SK-N-SH (cell line): ENCODE measurements around the gene GPR183. TPM values are rescaled to one million over a fixed set of nuclear protein-coding genes. Genes with fewer than 3 reads are reported as not detected.

Source experiments
- CTCF ChIA-PET: fragments of 300-600, 350-600 bp; formaldehyde crosslinking; extraction: SDS; loops from one replicate; lab custom pipeline; 2021; lab: Yijun Ruan, JAX
- POLR2A ChIA-PET: fragments of 350-600 bp; sonication (Branson Sonifier 250); formaldehyde crosslinking; extraction: SDS; loops from one replicate; lab custom pipeline; 2020; ENCODE audit warnings: antibody characterized with exemption, inconsistent platforms; lab: Yijun Ruan, JAX
- DNase-seq: peaks from one replicate; pipeline ENCODE4 v3.0.0; 2012
- H2AFZ ChIP-seq: fragments of 200-600 bp; sonication (generic); 2 replicates; pipeline ENCODE4 v1.8.1; 2016; ENCODE audit warnings: antibody characterized with exemption, mild to moderate bottlenecking, low read depth
- H3F3A ChIP-seq: fragments of 200-600 bp; sonication (generic); replicated peaks from 2 replicates; pipeline ENCODE3; 2016; ENCODE audit warnings: antibody characterized with exemption, mild to moderate bottlenecking; ENCODE audit not compliant: insufficient read depth
- H3K27ac ChIP-seq, 2 experiments: fragments of 200-500 bp in 1 of 2; fragments of 200-600 bp in 1 of 2; sonication (Bioruptor generic) in 1 of 2; sonication (generic), shearing (Covaris generic) in 1 of 2; 2 replicates each; pipeline versions ENCODE4 v1.5.1 to v1.6.1; 2014 to 2016; ENCODE audit warnings: low read depth in 2 of 2, inconsistent platforms in 1 of 2, low read length in 1 of 2, mild to moderate bottlenecking in 1 of 2, mixed read lengths in 1 of 2
- H3K27me3 ChIP-seq: fragments of 200-600 bp; sonication (generic), shearing (Covaris generic); 2 replicates; pipeline ENCODE4 v1.6.1; 2016; ENCODE audit warnings: mixed run types; ENCODE audit not compliant: insufficient read depth
- H3K36me3 ChIP-seq, 2 experiments: fragments of 200-500 bp in 1 of 2; fragments of 200-600 bp in 1 of 2; sonication (Bioruptor generic) in 1 of 2; sonication (generic) in 1 of 2; replicated peaks in 1 of 2; 2 replicates each; pipeline versions ENCODE3 to v1.5.1; 2014 to 2016; ENCODE audit warnings: low read length in 1 of 2, mild to moderate bottlenecking in 1 of 2; ENCODE audit not compliant: insufficient read depth in 2 of 2, control insufficient read depth in 1 of 2
- H3K4me1 ChIP-seq, 2 experiments: fragments of 200-500 bp in 1 of 2; fragments of 200-600 bp in 1 of 2; sonication (Bioruptor generic) in 1 of 2; sonication (generic), shearing (Covaris generic) in 1 of 2; 2 replicates each; pipeline versions ENCODE4 v1.5.1 to v1.6.1; 2014 to 2016; ENCODE audit warnings: low read depth in 1 of 2, low read length in 1 of 2, mixed run types in 1 of 2; ENCODE audit not compliant: insufficient read depth in 2 of 2, control insufficient read depth in 1 of 2
- H3K4me2 ChIP-seq: fragments of 200-600 bp; sonication (generic), shearing (Covaris generic); 2 replicates; pipeline ENCODE4 v1.6.1; 2017; ENCODE audit warnings: mixed run types
- H3K4me3 ChIP-seq, 2 experiments: fragments of 200-500 bp in 1 of 2; fragments of 200-600 bp in 1 of 2; sonication (Bioruptor generic) in 1 of 2; sonication (generic), shearing (Covaris generic) in 1 of 2; 2 replicates each; pipeline versions ENCODE4 v1.5.1 to v1.8.1; 2014 to 2016; ENCODE audit warnings: low read depth in 2 of 2, inconsistent platforms in 1 of 2, low read length in 1 of 2, mild to moderate bottlenecking in 1 of 2, mixed read lengths in 1 of 2, moderate library complexity in 1 of 2
- H3K79me2 ChIP-seq: fragments of 200-600 bp; sonication (generic); 2 replicates; pipeline ENCODE4 v1.8.1; 2017; ENCODE audit warnings: mild to moderate bottlenecking; ENCODE audit not compliant: insufficient read depth
- H3K9ac ChIP-seq: fragments of 200-600 bp; sonication (generic); 2 replicates; pipeline ENCODE4 v1.6.1; 2017; ENCODE audit warnings: mixed run types
- H3K9me2 ChIP-seq: fragments of 200-600 bp; sonication (generic); 2 replicates; pipeline ENCODE4 v1.6.1; 2017; ENCODE audit warnings: mixed run types
- H3K9me3 ChIP-seq: fragments of 200-600 bp; sonication (generic); 2 replicates; pipeline ENCODE4 v1.6.1; 2017; ENCODE audit warnings: mixed run types, mild to moderate bottlenecking, moderate library complexity
- H4K20me1 ChIP-seq: fragments of 200-600 bp; sonication (generic); 2 replicates; pipeline ENCODE4 v1.6.1; 2017; ENCODE audit warnings: mild to moderate bottlenecking, mixed run types; ENCODE audit not compliant: insufficient read depth
- CHD2 ChIP-seq: fragments of 150-350 bp; IDR thresholded peaks from 2 replicates; pipeline ENCODE4 v1.6.1; 2018; ENCODE audit warnings: low read length; ENCODE audit not compliant: partially characterized antibody
- ELF1 ChIP-seq: IDR thresholded peaks from 2 replicates; pipeline ENCODE4 v1.4.0; 2012
- EP300 ChIP-seq, 2 experiments: IDR thresholded peaks; 2 replicates each; pipeline versions ENCODE4 v1.4.0 to v1.6.1; 2012; ENCODE audit warnings: borderline replicate concordance in 1 of 2, low read depth in 1 of 2, low read length in 1 of 2
- FOSL2 ChIP-seq: IDR thresholded peaks from 2 replicates; pipeline ENCODE4 v1.4.0; 2012; ENCODE audit warnings: low read depth, mild to moderate bottlenecking, moderate library complexity, borderline replicate concordance
- FOXJ3 ChIP-seq: sonication (generic); formaldehyde crosslinking; IDR thresholded peaks from 2 replicates; pipeline ENCODE4 v1.5.1; 2020; ENCODE audit warnings: mild to moderate bottlenecking, missing genetic modification reagents
- GABPA ChIP-seq: IDR thresholded peaks from 2 replicates; pipeline ENCODE4 v1.4.0; 2012; ENCODE audit warnings: low read depth, mild to moderate bottlenecking
- MEF2A ChIP-seq: IDR thresholded peaks from 2 replicates; pipeline ENCODE4 v1.4.0; 2012; ENCODE audit warnings: low read depth, borderline replicate concordance
- POLR2AphosphoS5 ChIP-seq: IDR thresholded peaks from 2 replicates; pipeline ENCODE4 v1.6.1; 2012; ENCODE audit warnings: low read depth, low read length
- RAD21 ChIP-seq: IDR thresholded peaks from 2 replicates; pipeline ENCODE4 v1.6.1; 2012; ENCODE audit warnings: mild to moderate bottlenecking, low read length
- RXRA ChIP-seq: IDR thresholded peaks from 2 replicates; pipeline ENCODE4 v1.4.0; 2012; ENCODE audit warnings: low read depth, mild to moderate bottlenecking, borderline replicate concordance
- TAF1 ChIP-seq: IDR thresholded peaks from 2 replicates; pipeline ENCODE4 v1.6.1; 2012; ENCODE audit warnings: low read depth, mild to moderate bottlenecking, low read length, moderate library complexity, borderline replicate concordance
- WGBS: methylation state at CpG from one replicate; pipeline ENCODE4 v1.1.6; 2017; ENCODE audit warnings: low lambda C conversion rate; 5-methylcytosine and 5-hydroxymethylcytosine counted together
- polyA plus RNA-seq, 3 experiments: library from polyadenylated mRNA; depleted of rRNA; stranded (reverse); fragments of >200 nt; gene quantifications; 2 replicates each; pipeline ENCODE4 v1.2.3, GENCODE V29; 2012
- TF ChIP-seq, protein P1 (sequence below): IDR thresholded peaks from 2 replicates; pipeline ENCODE4 v1.4.0; 2012; ENCODE audit warnings: low read depth, borderline replicate concordance
- TF ChIP-seq, protein P2 (sequence below): IDR thresholded peaks from 2 replicates; pipeline ENCODE4 v1.4.0; 2012; ENCODE audit warnings: low read depth, borderline replicate concordance
- TF ChIP-seq, protein P3 (sequence below): IDR thresholded peaks from 2 replicates; pipeline ENCODE4; 2012
- TF ChIP-seq, protein P4 (sequence below): fragments of 200-600 bp; sonication (generic); IDR thresholded peaks from 2 replicates; pipeline ENCODE4 v1.6.1; 2017; ENCODE audit warnings: antibody characterized with exemption, mild to moderate bottlenecking, moderate library complexity
- TF ChIP-seq, protein P5 (sequence below): IDR thresholded peaks from 2 replicates; pipeline ENCODE4 v1.6.1; 2012; ENCODE audit warnings: mild to moderate bottlenecking, low read depth, low read length, moderate library complexity

The GPR183 gene
- polyA plus RNA-seq, 1 of the 3 experiments (the other 2 are of a cell fraction) = 0.07 TPM

DNA sequence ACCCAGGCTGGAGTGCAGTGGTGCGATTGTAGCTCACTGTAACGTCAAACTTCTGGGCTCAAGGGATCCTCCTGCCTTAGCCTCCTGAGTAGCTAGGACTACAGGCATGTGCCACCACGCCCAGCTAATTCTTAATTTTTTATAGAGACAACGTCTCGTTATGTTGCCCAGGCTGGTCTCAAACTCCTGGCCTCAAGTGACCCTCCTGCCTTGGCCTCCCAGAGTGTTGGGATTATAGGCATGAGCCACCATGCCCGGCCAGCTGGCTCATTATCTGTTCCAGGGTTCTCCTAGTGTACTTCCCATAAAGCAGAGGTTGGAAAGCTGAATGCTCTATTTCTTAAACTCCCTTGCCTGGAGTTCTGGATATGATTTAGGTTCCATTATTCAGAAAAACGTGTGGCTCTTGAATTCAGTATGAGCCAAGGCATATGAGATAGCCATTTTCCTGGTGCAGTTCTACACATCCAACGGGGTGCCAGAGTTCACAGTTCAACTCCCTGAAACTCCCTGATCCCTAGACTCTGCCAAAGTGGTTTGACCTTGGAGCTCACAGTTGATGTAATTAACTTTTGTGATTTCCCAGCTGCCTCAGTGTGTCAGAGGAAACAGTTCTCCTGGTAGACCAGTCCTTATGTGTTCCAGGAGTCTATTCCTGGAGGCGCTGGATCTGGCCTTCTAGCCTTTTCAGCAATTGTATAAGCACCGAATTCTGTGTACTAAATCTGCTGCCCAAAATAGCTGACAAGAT, 21.6 kb downstream of the GPR183 start:
- no peak for DNase-seq
- CTCF ChIA-PET = interaction anchor here (1.0 to 2.8 kb wide), 2 partner anchors 16 to 85 kb away, joined by 3 to 16 read pairs; partner anchors contain the start of gene UBAC2

More for the DNA sequence above, 21.6 kb downstream of the GPR183 start:
- no peak overlapping the region; a peak in 1 of 4 replicates for H3K27ac ChIP-seq
- peaks cover 5% of the 10 kb centered on the region; the same call in 1 of the 2 replicates for H4K20me1 ChIP-seq
- POLR2A ChIA-PET = no interaction called here
- no peaks in the 10 kb centered on the region for H3K9me3 ChIP-seq
- no peak for TF ChIP-seq RXRA
- TF ChIP-seq FOSL2 = no peak
- TF ChIP-seq POLR2AphosphoS5 = no peak
- TF ChIP-seq FOXJ3 (CRISPR knock-in tag) = no peak
- TF ChIP-seq CHD2 = no peak
- TF ChIP-seq, protein P1, sequence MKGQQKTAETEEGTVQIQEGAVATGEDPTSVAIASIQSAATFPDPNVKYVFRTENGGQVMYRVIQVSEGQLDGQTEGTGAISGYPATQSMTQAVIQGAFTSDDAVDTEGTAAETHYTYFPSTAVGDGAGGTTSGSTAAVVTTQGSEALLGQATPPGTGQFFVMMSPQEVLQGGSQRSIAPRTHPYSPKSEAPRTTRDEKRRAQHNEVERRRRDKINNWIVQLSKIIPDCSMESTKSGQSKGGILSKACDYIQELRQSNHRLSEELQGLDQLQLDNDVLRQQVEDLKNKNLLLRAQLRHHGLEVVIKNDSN = no peak
- no peak for TF ChIP-seq GABPA
- TF ChIP-seq EP300 (IDR thresholded peaks at IDR 0.05; ENCODE audit: borderline replicate concordance in 1 of 2, low read depth in 1 of 2, low read length in 1 of 2) = no peak
- TF ChIP-seq, protein P2, sequence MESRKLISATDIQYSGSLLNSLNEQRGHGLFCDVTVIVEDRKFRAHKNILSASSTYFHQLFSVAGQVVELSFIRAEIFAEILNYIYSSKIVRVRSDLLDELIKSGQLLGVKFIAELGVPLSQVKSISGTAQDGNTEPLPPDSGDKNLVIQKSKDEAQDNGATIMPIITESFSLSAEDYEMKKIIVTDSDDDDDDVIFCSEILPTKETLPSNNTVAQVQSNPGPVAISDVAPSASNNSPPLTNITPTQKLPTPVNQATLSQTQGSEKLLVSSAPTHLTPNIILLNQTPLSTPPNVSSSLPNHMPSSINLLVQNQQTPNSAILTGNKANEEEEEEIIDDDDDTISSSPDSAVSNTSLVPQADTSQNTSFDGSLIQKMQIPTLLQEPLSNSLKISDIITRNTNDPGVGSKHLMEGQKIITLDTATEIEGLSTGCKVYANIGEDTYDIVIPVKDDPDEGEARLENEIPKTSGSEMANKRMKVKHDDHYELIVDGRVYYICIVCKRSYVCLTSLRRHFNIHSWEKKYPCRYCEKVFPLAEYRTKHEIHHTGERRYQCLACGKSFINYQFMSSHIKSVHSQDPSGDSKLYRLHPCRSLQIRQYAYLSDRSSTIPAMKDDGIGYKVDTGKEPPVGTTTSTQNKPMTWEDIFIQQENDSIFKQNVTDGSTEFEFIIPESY = no peak
- TF ChIP-seq, protein P3, sequence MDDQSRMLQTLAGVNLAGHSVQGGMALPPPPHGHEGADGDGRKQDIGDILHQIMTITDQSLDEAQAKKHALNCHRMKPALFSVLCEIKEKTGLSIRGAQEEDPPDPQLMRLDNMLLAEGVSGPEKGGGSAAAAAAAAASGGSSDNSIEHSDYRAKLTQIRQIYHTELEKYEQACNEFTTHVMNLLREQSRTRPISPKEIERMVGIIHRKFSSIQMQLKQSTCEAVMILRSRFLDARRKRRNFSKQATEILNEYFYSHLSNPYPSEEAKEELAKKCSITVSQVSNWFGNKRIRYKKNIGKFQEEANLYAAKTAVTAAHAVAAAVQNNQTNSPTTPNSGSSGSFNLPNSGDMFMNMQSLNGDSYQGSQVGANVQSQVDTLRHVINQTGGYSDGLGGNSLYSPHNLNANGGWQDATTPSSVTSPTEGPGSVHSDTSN = no peak
- no peak for TF ChIP-seq RAD21
- no peak for TF ChIP-seq TAF1
- TF ChIP-seq, protein P4, sequence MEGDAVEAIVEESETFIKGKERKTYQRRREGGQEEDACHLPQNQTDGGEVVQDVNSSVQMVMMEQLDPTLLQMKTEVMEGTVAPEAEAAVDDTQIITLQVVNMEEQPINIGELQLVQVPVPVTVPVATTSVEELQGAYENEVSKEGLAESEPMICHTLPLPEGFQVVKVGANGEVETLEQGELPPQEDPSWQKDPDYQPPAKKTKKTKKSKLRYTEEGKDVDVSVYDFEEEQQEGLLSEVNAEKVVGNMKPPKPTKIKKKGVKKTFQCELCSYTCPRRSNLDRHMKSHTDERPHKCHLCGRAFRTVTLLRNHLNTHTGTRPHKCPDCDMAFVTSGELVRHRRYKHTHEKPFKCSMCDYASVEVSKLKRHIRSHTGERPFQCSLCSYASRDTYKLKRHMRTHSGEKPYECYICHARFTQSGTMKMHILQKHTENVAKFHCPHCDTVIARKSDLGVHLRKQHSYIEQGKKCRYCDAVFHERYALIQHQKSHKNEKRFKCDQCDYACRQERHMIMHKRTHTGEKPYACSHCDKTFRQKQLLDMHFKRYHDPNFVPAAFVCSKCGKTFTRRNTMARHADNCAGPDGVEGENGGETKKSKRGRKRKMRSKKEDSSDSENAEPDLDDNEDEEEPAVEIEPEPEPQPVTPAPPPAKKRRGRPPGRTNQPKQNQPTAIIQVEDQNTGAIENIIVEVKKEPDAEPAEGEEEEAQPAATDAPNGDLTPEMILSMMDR = no peak
- no peak for TF ChIP-seq MEF2A
- no peak for TF ChIP-seq ELF1
- TF ChIP-seq, protein P5, sequence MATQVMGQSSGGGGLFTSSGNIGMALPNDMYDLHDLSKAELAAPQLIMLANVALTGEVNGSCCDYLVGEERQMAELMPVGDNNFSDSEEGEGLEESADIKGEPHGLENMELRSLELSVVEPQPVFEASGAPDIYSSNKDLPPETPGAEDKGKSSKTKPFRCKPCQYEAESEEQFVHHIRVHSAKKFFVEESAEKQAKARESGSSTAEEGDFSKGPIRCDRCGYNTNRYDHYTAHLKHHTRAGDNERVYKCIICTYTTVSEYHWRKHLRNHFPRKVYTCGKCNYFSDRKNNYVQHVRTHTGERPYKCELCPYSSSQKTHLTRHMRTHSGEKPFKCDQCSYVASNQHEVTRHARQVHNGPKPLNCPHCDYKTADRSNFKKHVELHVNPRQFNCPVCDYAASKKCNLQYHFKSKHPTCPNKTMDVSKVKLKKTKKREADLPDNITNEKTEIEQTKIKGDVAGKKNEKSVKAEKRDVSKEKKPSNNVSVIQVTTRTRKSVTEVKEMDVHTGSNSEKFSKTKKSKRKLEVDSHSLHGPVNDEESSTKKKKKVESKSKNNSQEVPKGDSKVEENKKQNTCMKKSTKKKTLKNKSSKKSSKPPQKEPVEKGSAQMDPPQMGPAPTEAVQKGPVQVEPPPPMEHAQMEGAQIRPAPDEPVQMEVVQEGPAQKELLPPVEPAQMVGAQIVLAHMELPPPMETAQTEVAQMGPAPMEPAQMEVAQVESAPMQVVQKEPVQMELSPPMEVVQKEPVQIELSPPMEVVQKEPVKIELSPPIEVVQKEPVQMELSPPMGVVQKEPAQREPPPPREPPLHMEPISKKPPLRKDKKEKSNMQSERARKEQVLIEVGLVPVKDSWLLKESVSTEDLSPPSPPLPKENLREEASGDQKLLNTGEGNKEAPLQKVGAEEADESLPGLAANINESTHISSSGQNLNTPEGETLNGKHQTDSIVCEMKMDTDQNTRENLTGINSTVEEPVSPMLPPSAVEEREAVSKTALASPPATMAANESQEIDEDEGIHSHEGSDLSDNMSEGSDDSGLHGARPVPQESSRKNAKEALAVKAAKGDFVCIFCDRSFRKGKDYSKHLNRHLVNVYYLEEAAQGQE = no peak
- H3K36me3 ChIP-seq = peaks cover 2 to 8% of the 10 kb centered on the region in 2 experiments
- peaks cover 6 to 7% of the 10 kb centered on the region in 2 experiments; a peak in 3 of 4 replicates for H3K4me1 ChIP-seq
- H3K9me2 ChIP-seq = no peaks in the 10 kb centered on the region
- H3K9ac ChIP-seq = no peak overlapping the region
- no peak overlapping the region for H2AFZ ChIP-seq
- WGBS = 98% methylated on average over 10 of the region's 10 CpGs
- H3F3A ChIP-seq = peaks cover 11% of the 10 kb centered on the region
- H3K27me3 ChIP-seq = no peaks in the 10 kb centered on the region
- H3K4me3 ChIP-seq = no peak overlapping the region
- H3K4me2 ChIP-seq = no peak overlapping the region
- H3K79me2 ChIP-seq = no peaks in the 10 kb centered on the region
